MCF 10A (cell line): ENCODE results near the gene SHC2. TPM values are rescaled to one million over a fixed set of nuclear protein-coding genes. Genes with fewer than 3 reads are reported as not detected.

Experiments
- BruUV-seq: library from RNA; stranded (reverse); fragments of 400-500 nt; replicated peaks from 2 replicates; lab custom pipeline; 2021; lab: Mats Ljungman, UMichigan
- CTCF ChIA-PET: fragments of 300-600 bp; sonication (Branson Sonifier 250); formaldehyde crosslinking; extraction: SDS; loops from one replicate; lab custom pipeline; 2021; ENCODE audit warnings: antibody characterized with exemption, inconsistent platforms; lab: Yijun Ruan, JAX
- POLR2A ChIA-PET: fragments of 300-600, 350-650 bp; sonication (Branson Sonifier 250); formaldehyde crosslinking; extraction: SDS; loops from one replicate; lab custom pipeline; 2020; ENCODE audit warnings: antibody characterized with exemption, inconsistent platforms; lab: Yijun Ruan, JAX
- DNase-seq: peaks from one replicate; pipeline ENCODE4 v3.0.0-alpha.2; 2018; ENCODE audit not compliant: unreplicated experiment
- H3K27ac Mint-ChIP-seq: one replicate; pipeline ENCODE4 v1.8.0; 2022; ENCODE audit warnings: mild to moderate bottlenecking, low read depth, mixed read lengths; ENCODE audit not compliant: unreplicated experiment
- H3K27me3 Mint-ChIP-seq: one replicate; pipeline ENCODE4 v1.8.0; 2022; ENCODE audit warnings: mixed read lengths; ENCODE audit not compliant: insufficient read depth, unreplicated experiment
- H3K36me3 Mint-ChIP-seq: one replicate; pipeline ENCODE4 v1.8.0; 2022; ENCODE audit warnings: mild to moderate bottlenecking, moderate library complexity, mixed read lengths; ENCODE audit not compliant: insufficient read depth, unreplicated experiment
- H3K4me1 Mint-ChIP-seq: one replicate; pipeline ENCODE4 v1.8.0; 2022; ENCODE audit warnings: mixed read lengths; ENCODE audit not compliant: insufficient read depth, unreplicated experiment
- H3K4me3 Mint-ChIP-seq: one replicate; pipeline ENCODE4 v1.8.0; 2022; ENCODE audit warnings: mild to moderate bottlenecking, moderate library complexity, mixed read lengths; ENCODE audit not compliant: unreplicated experiment
- H3K9me3 Mint-ChIP-seq: one replicate; pipeline ENCODE4 v1.8.0; 2022; ENCODE audit warnings: mixed read lengths; ENCODE audit not compliant: unreplicated experiment
- CTCF ChIP-seq: fragments of 200-600 bp; IDR thresholded peaks from one replicate; pipeline ENCODE4 v1.8.0; 2022; ENCODE audit warnings: antibody characterized with exemption, mild to moderate bottlenecking; ENCODE audit not compliant: unreplicated experiment
- intact Hi-C: fragments of 100-400 bp; cut with micrococcal nuclease; formaldehyde crosslinking; loops from 2 replicates; pipeline ENCODE4 v1.14.1; 2022
- total RNA-seq: library from RNA; stranded (reverse); gene quantifications from 2 replicates; pipeline ENCODE4 v1.2.3, GENCODE V29; 2022

The SHC2 gene
- total RNA-seq, 1 experiment from 2014 or later = 0.77 TPM

DNA sequence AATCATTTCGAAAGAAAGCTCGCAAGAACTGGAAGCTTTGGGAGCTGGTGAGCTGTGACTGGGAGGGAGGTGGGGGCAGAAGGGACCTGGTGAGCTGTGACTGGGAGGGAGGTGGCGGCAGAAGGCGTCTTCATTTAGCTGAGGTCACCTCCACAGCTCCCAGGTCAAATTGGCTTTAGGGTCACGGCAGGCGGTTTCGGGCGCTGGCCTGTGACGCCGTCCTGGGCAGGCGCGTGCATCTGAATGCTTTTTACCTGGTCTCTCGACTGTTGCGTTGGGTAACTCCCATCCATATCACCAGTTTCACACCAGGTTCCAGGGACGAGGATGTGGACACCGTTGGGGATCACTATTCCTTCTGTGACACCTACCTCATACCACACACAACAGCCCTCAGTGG lies 81.0 kb downstream of the SHC2 start:
- peaks cover 5% of the 10 kb centered on the region for H3K9me3 Mint-ChIP-seq
- H3K27ac Mint-ChIP-seq = no peak overlapping the region
- H3K27me3 Mint-ChIP-seq = no peaks in the 10 kb centered on the region
- no peak for TF ChIP-seq CTCF
- intact Hi-C loops = loop anchor here (10.0 kb wide), 1 partner anchor 125 kb away; the partner anchor contains the start of gene TPGS1
- no TSS peak for BruUV-seq
- DNase-seq = no peak
- no peaks in the 10 kb centered on the region for H3K36me3 Mint-ChIP-seq
- H3K4me3 Mint-ChIP-seq = no peak overlapping the region
- CTCF ChIA-PET = no interaction called here
- POLR2A ChIA-PET = interaction anchor here (0.7 kb wide), 1 partner anchor 37 kb away, joined by 6 read pairs; no protein-coding TSS in a partner anchor
- peaks cover 13% of the 10 kb centered on the region for H3K4me1 Mint-ChIP-seq

DNA sequence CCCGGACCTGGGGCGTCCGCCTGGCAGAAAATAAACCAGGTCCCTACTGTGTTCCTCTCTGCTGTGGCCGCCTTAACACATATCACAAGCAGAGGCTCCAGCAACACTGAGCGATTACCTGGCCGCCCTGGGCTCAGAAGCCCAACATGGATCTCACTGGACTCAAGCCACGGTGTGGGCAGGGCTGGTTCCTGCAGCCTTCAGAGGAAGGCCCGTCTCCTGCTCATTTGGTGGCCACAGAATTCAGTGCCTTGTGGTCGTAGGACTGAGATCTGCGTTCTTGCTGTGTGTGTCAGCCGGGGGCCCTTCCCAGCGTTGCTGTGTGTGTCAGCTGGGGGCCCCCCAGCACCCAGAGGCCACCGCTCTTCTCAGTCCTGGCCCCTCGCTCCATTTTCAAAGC lies 82.1 kb downstream of the SHC2 start:
- POLR2A ChIA-PET = no interaction called here
- CTCF ChIA-PET = no interaction called here
- no TSS peak for BruUV-seq
- Mint-ChIP-seq H3K27ac (no peak overlapping the region), H3K9me3 (peaks cover 5% of the 10 kb centered on the region), H3K27me3 (no peaks in the 10 kb centered on the region), H3K4me3 (no peak overlapping the region), H3K4me1 (peaks cover 17% of the 10 kb centered on the region), H3K36me3 (no peaks in the 10 kb centered on the region)
- no peak for DNase-seq
- intact Hi-C loops = no loop called here
- TF ChIP-seq CTCF = no peak

DNA sequence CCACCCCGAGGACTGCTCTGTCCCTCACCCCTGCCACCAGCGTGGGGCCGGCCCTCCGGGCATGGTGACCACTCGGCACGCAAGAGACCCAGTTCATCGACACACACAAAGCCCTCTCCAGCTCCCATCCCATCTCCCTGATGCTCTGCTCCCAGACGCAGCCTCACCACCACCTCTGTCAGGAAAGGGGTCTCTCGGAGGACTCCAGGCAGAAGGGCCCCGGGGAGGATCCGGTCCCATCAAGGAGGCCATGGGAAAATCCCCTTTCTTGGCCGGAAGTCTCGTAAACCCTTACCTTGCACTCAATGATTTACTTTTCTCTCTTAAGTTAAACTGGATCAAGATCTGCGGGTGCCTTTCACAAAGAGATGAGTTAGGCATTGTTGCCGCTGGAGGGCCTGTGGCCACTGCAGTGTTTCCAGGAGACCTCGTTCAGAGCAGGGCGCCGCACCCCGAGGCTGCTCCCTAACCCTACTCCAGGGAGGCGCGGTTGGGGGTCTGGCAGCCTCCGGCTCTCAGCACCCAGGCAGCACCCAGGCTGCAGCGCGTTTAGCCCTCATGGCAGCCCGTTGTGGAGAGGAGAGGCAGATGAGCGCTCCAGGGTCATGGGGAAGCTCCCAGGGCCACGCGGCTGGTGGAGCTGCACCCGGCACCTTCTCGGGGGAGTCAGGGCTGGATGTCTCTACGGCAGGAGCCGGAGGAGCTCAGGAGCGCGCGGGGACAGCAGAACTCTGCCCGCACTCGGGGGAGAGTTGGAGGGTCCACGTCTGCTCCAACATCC lies 82.8 kb downstream of the SHC2 start:
- intact Hi-C loops = no loop called here

GRCh38 chr19:376111-376470 lies 84.7 kb downstream of the SHC2 start:
- intact Hi-C loops = no loop called here
- ChIA-PET CTCF (no interaction called here), POLR2A (no interaction called here)
- no TSS peak for BruUV-seq
- Mint-ChIP-seq H3K9me3 (peaks cover 5% of the 10 kb centered on the region), H3K36me3 (no peaks in the 10 kb centered on the region), H3K27ac (no peak overlapping the region), H3K27me3 (no peaks in the 10 kb centered on the region), H3K4me1 (peaks cover 10% of the 10 kb centered on the region), H3K4me3 (no peak overlapping the region)
- no peak for DNase-seq
- no peak for TF ChIP-seq CTCF

More for the DNA sequence above, 82.8 kb downstream of the SHC2 start:
- no peak for DNase-seq
- H3K4me1 Mint-ChIP-seq = peaks cover 17% of the 10 kb centered on the region
- H3K4me3 Mint-ChIP-seq = no peak overlapping the region
- H3K27ac Mint-ChIP-seq = no peak overlapping the region
- BruUV-seq = no TSS peak
- no peak for TF ChIP-seq CTCF
- H3K27me3 Mint-ChIP-seq = no peaks in the 10 kb centered on the region
- ChIA-PET POLR2A (no interaction called here), CTCF (no interaction called here)
- H3K36me3 Mint-ChIP-seq = no peaks in the 10 kb centered on the region
- peaks cover 5% of the 10 kb centered on the region for H3K9me3 Mint-ChIP-seq
